SK-N-SH (cell line): ENCODE measurements around the gene HNRNPF. TPM values are rescaled to one million over a fixed set of nuclear protein-coding genes. Genes with fewer than 3 reads are reported as not detected.
A peak's percentile ranks its signal among the peaks of the same experiment; 100 is the strongest.

Experiments
- CTCF ChIA-PET: fragments of 300-600, 350-600 bp; formaldehyde crosslinking; extraction: SDS; loops from one replicate; lab custom pipeline; 2021; lab: Yijun Ruan, JAX
- POLR2A ChIA-PET: fragments of 350-600 bp; sonication (Branson Sonifier 250); formaldehyde crosslinking; extraction: SDS; loops from one replicate; lab custom pipeline; 2020; ENCODE audit warnings: antibody characterized with exemption, inconsistent platforms; lab: Yijun Ruan, JAX
- DNase-seq: peaks from one replicate; pipeline ENCODE4 v3.0.0; 2012
- H2AFZ ChIP-seq: fragments of 200-600 bp; sonication (generic); 2 replicates; pipeline ENCODE4 v1.8.1; 2016; ENCODE audit warnings: antibody characterized with exemption, mild to moderate bottlenecking, low read depth
- H3F3A ChIP-seq: fragments of 200-600 bp; sonication (generic); replicated peaks from 2 replicates; pipeline ENCODE3; 2016; ENCODE audit warnings: antibody characterized with exemption, mild to moderate bottlenecking; ENCODE audit not compliant: insufficient read depth
- H3K27ac ChIP-seq, 2 experiments: fragments of 200-500 bp in 1 of 2; fragments of 200-600 bp in 1 of 2; sonication (Bioruptor generic) in 1 of 2; sonication (generic), shearing (Covaris generic) in 1 of 2; 2 replicates each; pipeline versions ENCODE4 v1.5.1 to v1.6.1; 2014 to 2016; ENCODE audit warnings: low read depth in 2 of 2, inconsistent platforms in 1 of 2, low read length in 1 of 2, mild to moderate bottlenecking in 1 of 2, mixed read lengths in 1 of 2
- H3K27me3 ChIP-seq: fragments of 200-600 bp; sonication (generic), shearing (Covaris generic); 2 replicates; pipeline ENCODE4 v1.6.1; 2016; ENCODE audit warnings: mixed run types; ENCODE audit not compliant: insufficient read depth
- H3K36me3 ChIP-seq, 2 experiments: fragments of 200-500 bp in 1 of 2; fragments of 200-600 bp in 1 of 2; sonication (Bioruptor generic) in 1 of 2; sonication (generic) in 1 of 2; replicated peaks in 1 of 2; 2 replicates each; pipeline versions ENCODE3 to v1.5.1; 2014 to 2016; ENCODE audit warnings: low read length in 1 of 2, mild to moderate bottlenecking in 1 of 2; ENCODE audit not compliant: insufficient read depth in 2 of 2, control insufficient read depth in 1 of 2
- H3K4me1 ChIP-seq, 2 experiments: fragments of 200-500 bp in 1 of 2; fragments of 200-600 bp in 1 of 2; sonication (Bioruptor generic) in 1 of 2; sonication (generic), shearing (Covaris generic) in 1 of 2; 2 replicates each; pipeline versions ENCODE4 v1.5.1 to v1.6.1; 2014 to 2016; ENCODE audit warnings: low read depth in 1 of 2, low read length in 1 of 2, mixed run types in 1 of 2; ENCODE audit not compliant: insufficient read depth in 2 of 2, control insufficient read depth in 1 of 2
- H3K4me2 ChIP-seq: fragments of 200-600 bp; sonication (generic), shearing (Covaris generic); 2 replicates; pipeline ENCODE4 v1.6.1; 2017; ENCODE audit warnings: mixed run types
- H3K4me3 ChIP-seq, 2 experiments: fragments of 200-500 bp in 1 of 2; fragments of 200-600 bp in 1 of 2; sonication (Bioruptor generic) in 1 of 2; sonication (generic), shearing (Covaris generic) in 1 of 2; 2 replicates each; pipeline versions ENCODE4 v1.5.1 to v1.8.1; 2014 to 2016; ENCODE audit warnings: low read depth in 2 of 2, inconsistent platforms in 1 of 2, low read length in 1 of 2, mild to moderate bottlenecking in 1 of 2, mixed read lengths in 1 of 2, moderate library complexity in 1 of 2
- H3K79me2 ChIP-seq: fragments of 200-600 bp; sonication (generic); 2 replicates; pipeline ENCODE4 v1.8.1; 2017; ENCODE audit warnings: mild to moderate bottlenecking; ENCODE audit not compliant: insufficient read depth
- H3K9ac ChIP-seq: fragments of 200-600 bp; sonication (generic); 2 replicates; pipeline ENCODE4 v1.6.1; 2017; ENCODE audit warnings: mixed run types
- H3K9me2 ChIP-seq: fragments of 200-600 bp; sonication (generic); 2 replicates; pipeline ENCODE4 v1.6.1; 2017; ENCODE audit warnings: mixed run types
- H3K9me3 ChIP-seq: fragments of 200-600 bp; sonication (generic); 2 replicates; pipeline ENCODE4 v1.6.1; 2017; ENCODE audit warnings: mixed run types, mild to moderate bottlenecking, moderate library complexity
- H4K20me1 ChIP-seq: fragments of 200-600 bp; sonication (generic); 2 replicates; pipeline ENCODE4 v1.6.1; 2017; ENCODE audit warnings: mild to moderate bottlenecking, mixed run types; ENCODE audit not compliant: insufficient read depth
- FOSL2 ChIP-seq: IDR thresholded peaks from 2 replicates; pipeline ENCODE4 v1.4.0; 2012; ENCODE audit warnings: low read depth, mild to moderate bottlenecking, moderate library complexity, borderline replicate concordance
- FOXM1 ChIP-seq: IDR thresholded peaks from 2 replicates; pipeline ENCODE4 v1.4.0; 2012; ENCODE audit warnings: low read depth, mild to moderate bottlenecking
- MEF2A ChIP-seq: IDR thresholded peaks from 2 replicates; pipeline ENCODE4 v1.4.0; 2012; ENCODE audit warnings: low read depth, borderline replicate concordance
- RAD21 ChIP-seq: IDR thresholded peaks from 2 replicates; pipeline ENCODE4 v1.6.1; 2012; ENCODE audit warnings: mild to moderate bottlenecking, low read length
- RXRA ChIP-seq: IDR thresholded peaks from 2 replicates; pipeline ENCODE4 v1.4.0; 2012; ENCODE audit warnings: low read depth, mild to moderate bottlenecking, borderline replicate concordance
- SMC3 ChIP-seq: IDR thresholded peaks from 2 replicates; pipeline ENCODE4 v1.6.1; 2012; ENCODE audit warnings: low read depth, low read length, improper control_type of control experiment
- TAF1 ChIP-seq: IDR thresholded peaks from 2 replicates; pipeline ENCODE4 v1.6.1; 2012; ENCODE audit warnings: low read depth, mild to moderate bottlenecking, low read length, moderate library complexity, borderline replicate concordance
- TCF12 ChIP-seq: IDR thresholded peaks from 2 replicates; pipeline ENCODE4 v1.4.0; 2012
- YY1 ChIP-seq: IDR thresholded peaks from 2 replicates; pipeline ENCODE4 v1.4.0; 2012; ENCODE audit warnings: low read depth, mild to moderate bottlenecking
- WGBS: methylation state at CpG from one replicate; pipeline ENCODE4 v1.1.6; 2017; ENCODE audit warnings: low lambda C conversion rate; 5-methylcytosine and 5-hydroxymethylcytosine counted together
- polyA plus RNA-seq, 3 experiments: library from polyadenylated mRNA; depleted of rRNA; stranded (reverse); fragments of >200 nt; gene quantifications; 2 replicates each; pipeline ENCODE4 v1.2.3, GENCODE V29; 2012
- TF ChIP-seq, protein P1 (sequence below): IDR thresholded peaks from 2 replicates; pipeline ENCODE4; 2012
- TF ChIP-seq, protein P2 (sequence below): fragments of 150-350 bp; IDR thresholded peaks from 2 replicates; pipeline ENCODE4 v1.6.1; 2016; ENCODE audit warnings: mild to moderate bottlenecking, low read depth, low read length
- TF ChIP-seq, protein P3 (sequence below): IDR thresholded peaks from 2 replicates; pipeline ENCODE4 v1.4.0; 2012; ENCODE audit warnings: low read depth, borderline replicate concordance
- TF ChIP-seq, protein P4 (sequence below): fragments of 150-350 bp; IDR thresholded peaks from 2 replicates; pipeline ENCODE4 v1.6.1; 2017; ENCODE audit warnings: antibody characterized with exemption, low read length, low read depth, borderline replicate concordance

The HNRNPF gene
- polyA plus RNA-seq, 1 of the 3 experiments (the other 2 are of a cell fraction): 195 TPM

DNA sequence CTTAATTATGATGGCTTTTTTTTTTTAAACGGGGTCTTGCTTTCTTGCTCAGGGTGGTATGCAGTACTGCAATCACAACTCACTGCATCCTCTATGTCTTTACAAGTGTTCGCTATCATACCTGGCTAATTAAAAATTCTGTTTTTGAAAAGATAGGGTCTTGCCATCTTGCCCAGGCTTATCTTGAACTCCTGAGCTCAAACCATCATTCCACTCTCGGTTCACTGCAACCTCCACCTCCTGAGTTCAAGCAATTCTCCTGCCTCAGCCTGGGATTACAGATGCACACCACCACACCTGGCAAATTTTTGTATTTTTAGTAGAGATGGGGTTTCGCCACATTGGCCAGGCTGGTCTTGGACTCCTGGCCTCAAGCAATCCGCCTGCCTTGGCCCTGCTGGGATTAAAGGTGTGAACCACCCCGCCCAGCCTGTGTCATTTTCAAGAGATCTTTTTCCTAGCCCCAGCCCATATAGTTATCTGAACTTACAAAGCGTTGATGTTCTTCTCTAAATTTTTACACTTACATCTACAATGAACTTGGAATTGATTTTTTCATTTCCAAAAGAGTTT, 6.0 kb downstream of the HNRNPF start (continued):
- TF ChIP-seq TAF1: no peak
- TF ChIP-seq, protein P1, sequence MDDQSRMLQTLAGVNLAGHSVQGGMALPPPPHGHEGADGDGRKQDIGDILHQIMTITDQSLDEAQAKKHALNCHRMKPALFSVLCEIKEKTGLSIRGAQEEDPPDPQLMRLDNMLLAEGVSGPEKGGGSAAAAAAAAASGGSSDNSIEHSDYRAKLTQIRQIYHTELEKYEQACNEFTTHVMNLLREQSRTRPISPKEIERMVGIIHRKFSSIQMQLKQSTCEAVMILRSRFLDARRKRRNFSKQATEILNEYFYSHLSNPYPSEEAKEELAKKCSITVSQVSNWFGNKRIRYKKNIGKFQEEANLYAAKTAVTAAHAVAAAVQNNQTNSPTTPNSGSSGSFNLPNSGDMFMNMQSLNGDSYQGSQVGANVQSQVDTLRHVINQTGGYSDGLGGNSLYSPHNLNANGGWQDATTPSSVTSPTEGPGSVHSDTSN: no peak
- no peak for TF ChIP-seq MEF2A
- TF ChIP-seq SMC3: no peak
- TF ChIP-seq, protein P2, sequence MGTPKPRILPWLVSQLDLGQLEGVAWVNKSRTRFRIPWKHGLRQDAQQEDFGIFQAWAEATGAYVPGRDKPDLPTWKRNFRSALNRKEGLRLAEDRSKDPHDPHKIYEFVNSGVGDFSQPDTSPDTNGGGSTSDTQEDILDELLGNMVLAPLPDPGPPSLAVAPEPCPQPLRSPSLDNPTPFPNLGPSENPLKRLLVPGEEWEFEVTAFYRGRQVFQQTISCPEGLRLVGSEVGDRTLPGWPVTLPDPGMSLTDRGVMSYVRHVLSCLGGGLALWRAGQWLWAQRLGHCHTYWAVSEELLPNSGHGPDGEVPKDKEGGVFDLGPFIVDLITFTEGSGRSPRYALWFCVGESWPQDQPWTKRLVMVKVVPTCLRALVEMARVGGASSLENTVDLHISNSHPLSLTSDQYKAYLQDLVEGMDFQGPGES: no peak
- no peak for TF ChIP-seq RXRA
- TF ChIP-seq, protein P3, sequence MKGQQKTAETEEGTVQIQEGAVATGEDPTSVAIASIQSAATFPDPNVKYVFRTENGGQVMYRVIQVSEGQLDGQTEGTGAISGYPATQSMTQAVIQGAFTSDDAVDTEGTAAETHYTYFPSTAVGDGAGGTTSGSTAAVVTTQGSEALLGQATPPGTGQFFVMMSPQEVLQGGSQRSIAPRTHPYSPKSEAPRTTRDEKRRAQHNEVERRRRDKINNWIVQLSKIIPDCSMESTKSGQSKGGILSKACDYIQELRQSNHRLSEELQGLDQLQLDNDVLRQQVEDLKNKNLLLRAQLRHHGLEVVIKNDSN: no peak
- no peak for TF ChIP-seq TCF12
- no peak for TF ChIP-seq FOSL2
- TF ChIP-seq FOXM1: no peak
- TF ChIP-seq RAD21: no peak
- no peak for TF ChIP-seq YY1

DNA sequence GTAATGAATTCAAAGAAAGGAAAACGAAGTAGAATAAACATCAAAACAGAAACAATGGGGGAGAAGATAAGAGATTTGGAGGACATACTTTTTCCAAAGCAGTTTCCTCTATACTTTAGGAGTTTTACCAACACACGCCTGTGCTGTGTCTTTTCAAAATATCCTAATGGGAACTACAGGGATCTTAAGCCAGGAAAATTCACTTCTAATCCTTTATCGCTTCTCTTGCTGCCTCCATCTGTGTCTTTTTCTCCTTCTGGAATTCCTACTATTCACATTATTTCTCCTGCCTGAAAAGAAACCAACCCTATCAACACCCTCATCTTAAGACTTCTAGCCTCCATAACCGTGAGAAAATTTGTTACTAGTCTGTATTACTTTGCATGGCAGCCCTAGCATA, 6.8 kb downstream of the HNRNPF start:
- peaks cover 17 to 57% of the 10 kb centered on the region in 2 experiments for H3K4me1 ChIP-seq
- peak overlapping the region in 1 of 2 experiments; percentile 76; a peak in 1 of 4 replicates for H3K27ac ChIP-seq
- H3K9ac ChIP-seq: peak overlapping the region; percentile 5; the same call in 1 of the 2 replicates
- H3K27me3 ChIP-seq: no peaks in the 10 kb centered on the region
- 69% methylated on average over 4 of the region's 4 CpGs for WGBS
- peaks cover 36% of the 10 kb centered on the region for H3F3A ChIP-seq
- CTCF ChIA-PET: no interaction called here
- no peaks in the 10 kb centered on the region for H3K9me2 ChIP-seq
- POLR2A ChIA-PET: no interaction called here
- no peak for DNase-seq
- H3K79me2 ChIP-seq: peaks cover 100% of the 10 kb centered on the region
- H4K20me1 ChIP-seq: peaks cover 94% of the 10 kb centered on the region
- no peak overlapping the region for H3K4me3 ChIP-seq
- H3K36me3 ChIP-seq: peaks cover 0 to 34% of the 10 kb centered on the region in 2 experiments
- H3K9me3 ChIP-seq: no peaks in the 10 kb centered on the region
- 0 out of 2 replicates have a peak overlapping the region, but pooled peaks have one; percentile 31 for H3K4me2 ChIP-seq
- H2AFZ ChIP-seq: no peak overlapping the region
- TF ChIP-seq, protein P4, sequence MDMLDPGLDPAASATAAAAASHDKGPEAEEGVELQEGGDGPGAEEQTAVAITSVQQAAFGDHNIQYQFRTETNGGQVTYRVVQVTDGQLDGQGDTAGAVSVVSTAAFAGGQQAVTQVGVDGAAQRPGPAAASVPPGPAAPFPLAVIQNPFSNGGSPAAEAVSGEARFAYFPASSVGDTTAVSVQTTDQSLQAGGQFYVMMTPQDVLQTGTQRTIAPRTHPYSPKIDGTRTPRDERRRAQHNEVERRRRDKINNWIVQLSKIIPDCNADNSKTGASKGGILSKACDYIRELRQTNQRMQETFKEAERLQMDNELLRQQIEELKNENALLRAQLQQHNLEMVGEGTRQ: no peak
